Stimulated activated CD4-positive, alpha-beta T cell treated with anti-CD3 and anti-CD28 coated beads, Interleukin-4, amount 100 ng/mL, for 24 hours (primary cell): Measurements from ENCODE around the gene UBE3B.
"Not testable (repeated sequence)": the region's sequence is repeated elsewhere in the genome, so short reads cannot be mapped to it uniquely, and the experiment has no call there.

ENCODE experiments used
- DNase-seq: peaks from one replicate; pipeline ENCODE4 v3.0.0-alpha.2; 2020

Gene UBE3B

GRCh38 chr12:109477185-109477962 lies at the start of gene UBE3B, which contains the start of gene KCTD10:
TSS of gene UBE3B (plus strand) at chr12:109477634. CDS start at chr12:109483552, 5,918 bp downstream.
TSS of gene KCTD10 (minus strand) at chr12:109477300. CDS start at chr12:109477262, 38 bp downstream.
- peak; percentile 86 for DNase-seq

GRCh38 chr12:109428037-109428629 lies 49.3 kb upstream of the UBE3B start:
- DNase-seq: peak; percentile 75

GRCh38 chr12:109428804-109429203 lies 48.6 kb upstream of the UBE3B start:
- DNase-seq: not testable (repeated sequence)

GRCh38 chr12:109430244-109430643 lies 47.2 kb upstream of the UBE3B start:
- DNase-seq: no peak

- DNase-seq: no peak
These were observed 45.0 kb upstream of the UBE3B start for GRCh38 chr12:109432431-109432830.

- peak; percentile 82 for DNase-seq
These were observed 44.6 kb upstream of the UBE3B start for GRCh38 chr12:109432842-109433304.

GRCh38 chr12:109433618-109434017 lies 43.8 kb upstream of the UBE3B start:
- no peak for DNase-seq

GRCh38 chr12:109434582-109434981 lies 42.9 kb upstream of the UBE3B start:
- DNase-seq: no peak

- DNase-seq: no peak
These were observed 41.8 kb upstream of the UBE3B start for GRCh38 chr12:109435428-109436187.

- no peak for DNase-seq
These were observed 41.3 kb upstream of the UBE3B start for GRCh38 chr12:109436188-109436560.

GRCh38 chr12:109439181-109439580 lies 38.3 kb upstream of the UBE3B start:
- no peak for DNase-seq

- not testable (repeated sequence) for DNase-seq
These were observed 37.5 kb upstream of the UBE3B start for GRCh38 chr12:109439951-109440350.

GRCh38 chr12:109440851-109441490 lies 36.5 kb upstream of the UBE3B start:
- DNase-seq: no peak

GRCh38 chr12:109443794-109444193 lies 33.6 kb upstream of the UBE3B start:
- no peak for DNase-seq

- DNase-seq: no peak
These were observed 33.2 kb upstream of the UBE3B start for GRCh38 chr12:109444259-109444658.

- DNase-seq: no peak
These were observed 32.2 kb upstream of the UBE3B start for GRCh38 chr12:109445191-109445609.

GRCh38 chr12:109446869-109447268 lies 30.6 kb upstream of the UBE3B start:
- DNase-seq: no peak

GRCh38 chr12:109447482-109447881 lies 30.0 kb upstream of the UBE3B start:
- DNase-seq: no peak

- no peak for DNase-seq
These were observed 29.2 kb upstream of the UBE3B start for GRCh38 chr12:109448272-109448671.

- DNase-seq: no peak
These were observed 28.6 kb upstream of the UBE3B start for GRCh38 chr12:109448707-109449390.

- DNase-seq: no peak
These were observed 27.4 kb upstream of the UBE3B start for GRCh38 chr12:109449845-109450532.

- no peak for DNase-seq
These were observed 26.5 kb upstream of the UBE3B start for GRCh38 chr12:109450980-109451379.
